PC-3 (cell line): ENCODE measurements around the gene ERICH3. TPM values are rescaled to one million over a fixed set of nuclear protein-coding genes. Genes with fewer than 3 reads are reported as not detected.
A peak's percentile ranks its signal among the peaks of the same experiment; 100 is the strongest.
"Not testable (repeated sequence)": the region's sequence is repeated elsewhere in the genome, so short reads cannot be mapped to it uniquely, and the experiment has no call there.

Source experiments
- ATAC-seq: fragments of 200-7000 bp; cut with Tn5 transposase; 2 replicates; pipeline ENCODE4 v1.9.1; 2020; ENCODE audit warnings: mild to moderate bottlenecking, moderate library complexity
- BruUV-seq: library from RNA; stranded (reverse); fragments of 400-500 nt; replicated peaks from 2 replicates; lab custom pipeline; 2021; lab: Mats Ljungman, UMichigan
- CTCF ChIA-PET: fragments of 300-600 bp; sonication (Branson Sonifier 250); formaldehyde crosslinking; loops from one replicate; lab custom pipeline; 2022; ENCODE audit warnings: antibody characterized with exemption; lab: Charles Lee
- POLR2A ChIA-PET: fragments of 300-600 bp; sonication (Branson Sonifier 250); formaldehyde crosslinking; loops from one replicate; lab custom pipeline; 2022; ENCODE audit warnings: antibody characterized with exemption; ENCODE audit not compliant: unreplicated experiment; lab: Charles Lee
- DNase-seq: peaks from one replicate; pipeline ENCODE4 v3.0.0-alpha.2; 2015
- H2AFZ ChIP-seq: fragments of 300-600 bp; sonication (generic); 2 replicates; pipeline ENCODE4 v1.6.0; 2016; ENCODE audit warnings: antibody characterized with exemption, low read length
- H3F3A ChIP-seq: fragments of 300-600 bp; sonication (generic); one replicate; pipeline ENCODE4 v1.6.0; 2017; ENCODE audit warnings: antibody characterized with exemption, low read length, control low read depth, mild to moderate bottlenecking; ENCODE audit not compliant: unreplicated experiment
- H3K27ac ChIP-seq: fragments of 300-600 bp; sonication (generic); 2 replicates; pipeline ENCODE4 v1.5.1; 2016; ENCODE audit warnings: mild to moderate bottlenecking, low read length
- H3K27me3 ChIP-seq: fragments of 300-600 bp; sonication (generic); 2 replicates; pipeline ENCODE4 v1.6.1; 2016; ENCODE audit warnings: low read length, mixed read lengths
- H3K36me3 ChIP-seq: fragments of 300-600 bp; sonication (generic); 2 replicates; pipeline ENCODE4 v1.6.1; 2016; ENCODE audit warnings: low read depth, mixed run types, low read length, mixed read lengths
- H3K4me1 ChIP-seq: fragments of 300-600 bp; sonication (generic); 2 replicates; pipeline ENCODE4 v1.5.1; 2016; ENCODE audit warnings: low read length; ENCODE audit not compliant: insufficient read depth
- H3K4me2 ChIP-seq: fragments of 300-600 bp; sonication (generic); 2 replicates; pipeline ENCODE4 v1.6.0; 2016; ENCODE audit warnings: low read length
- H3K4me3 ChIP-seq: fragments of 300-600 bp; sonication (generic); 2 replicates; pipeline ENCODE4 v1.5.1; 2016; ENCODE audit warnings: mild to moderate bottlenecking, low read length, mixed read lengths
- H3K79me2 ChIP-seq: fragments of 300-600 bp; sonication (generic); 2 replicates; pipeline ENCODE4 v1.6.1; 2017; ENCODE audit warnings: low read length, mixed read lengths
- H3K9ac ChIP-seq: fragments of 300-600 bp; sonication (generic); 2 replicates; pipeline ENCODE4 v1.6.0; 2016; ENCODE audit warnings: mild to moderate bottlenecking, low read length
- H3K9me2 ChIP-seq: fragments of 300-600 bp; sonication (generic); replicated peaks from 2 replicates; pipeline ENCODE4 v1.6.1; 2016; ENCODE audit warnings: mixed run types, low read length, mixed read lengths
- H3K9me3 ChIP-seq: fragments of 300-600 bp; sonication (generic); 2 replicates; pipeline ENCODE4 v1.6.1; 2016; ENCODE audit warnings: low read length, mixed read lengths
- H4K20me1 ChIP-seq: fragments of 300-600 bp; sonication (generic); 2 replicates; pipeline ENCODE4 v1.6.1; 2016; ENCODE audit warnings: low read length, mixed read lengths
- CTCF ChIP-seq: fragments of 300-600 bp; sonication (generic); conservative IDR thresholded peaks from 2 replicates; pipeline ENCODE4 v1.5.1; 2017; ENCODE audit warnings: antibody characterized with exemption, low read depth, mild to moderate bottlenecking, low read length
- EZH2 ChIP-seq: fragments of 300-600 bp; sonication (generic); IDR thresholded peaks from one replicate; pipeline ENCODE4 v1.6.1; 2017; ENCODE audit warnings: antibody characterized with exemption, mild to moderate bottlenecking, low read length; ENCODE audit not compliant: unreplicated experiment
- EZH2phosphoT487 ChIP-seq: fragments of 300-600 bp; sonication (generic); IDR thresholded peaks from 2 replicates; pipeline ENCODE4 v1.6.1; 2018; ENCODE audit warnings: mild to moderate bottlenecking, antibody characterized with exemption, low read length, borderline replicate concordance
- intact Hi-C: fragments of 100-400 bp; cut with micrococcal nuclease; formaldehyde crosslinking; loops from 2 replicates; pipeline ENCODE4 v1.9.0; 2023
- total RNA-seq: library from RNA; depleted of rRNA; stranded (reverse); fragments of >200 nt; gene quantifications from 2 replicates; pipeline ENCODE4 v1.2.3, GENCODE V29; 2014

Gene ERICH3
- total RNA-seq, 1 experiment from 2014 or later: not detected

- ChIA-PET CTCF (no interaction called here), POLR2A (no interaction called here)
- DNase-seq: no peak
- no peaks in the 10 kb centered on the region for H3K9me2 ChIP-seq
- no peaks in the 10 kb centered on the region for H4K20me1 ChIP-seq
- H3K9me3 ChIP-seq: 0 out of 2 replicates have a peak, but pooled peaks cover 3% of the 10 kb centered on the region
- no peaks in the 10 kb centered on the region for H3K36me3 ChIP-seq
- H3K27ac ChIP-seq: no peak overlapping the region
- H3F3A ChIP-seq: no peaks in the 10 kb centered on the region
- no TSS peak for BruUV-seq
- no peak overlapping the region for H3K9ac ChIP-seq
- H3K4me2 ChIP-seq: no peak overlapping the region
- H3K4me3 ChIP-seq: no peak overlapping the region
- H2AFZ ChIP-seq: 0 out of 2 replicates have a peak overlapping the region, but pooled peaks have one; percentile 37
- H3K27me3 ChIP-seq: no peaks in the 10 kb centered on the region
- intact Hi-C loops: no loop called here
- ATAC-seq: no peak
- H3K79me2 ChIP-seq: no peaks in the 10 kb centered on the region
- H3K4me1 ChIP-seq: no peaks in the 10 kb centered on the region
- TF ChIP-seq EZH2phosphoT487 (no peak), CTCF (no peak), EZH2 (no peak)
Observed at GRCh38 chr1:74674278-74675048, 871 bp upstream of the ERICH3 start.

GRCh38 chr1:74670866-74671265 lies 2.7 kb downstream of the ERICH3 start:
- CTCF ChIA-PET, BruUV-seq, H3K79me2 ChIP-seq, H3K27me3 ChIP-seq, H3K36me3 ChIP-seq, DNase-seq, H3K4me1 ChIP-seq, H3F3A ChIP-seq, H3K9me3 ChIP-seq, H3K9me2 ChIP-seq, H3K4me3 ChIP-seq, intact Hi-C loops, POLR2A ChIA-PET, H4K20me1 ChIP-seq, H3K9ac ChIP-seq, ATAC-seq, H3K27ac ChIP-seq, H2AFZ ChIP-seq, H3K4me2 ChIP-seq: not testable (repeated sequence)

GRCh38 chr1:74654708-74655107 lies 18.9 kb downstream of the ERICH3 start:
- CTCF ChIA-PET: no interaction called here
- Histone ChIP-seq H3K4me2 (no peak overlapping the region), H3K79me2 (no peaks in the 10 kb centered on the region), H2AFZ (no peak overlapping the region), H3K27ac (peak overlapping the region; percentile 96; the same call in 1 of the 2 replicates), H3F3A (no peaks in the 10 kb centered on the region), H3K9ac (no peak overlapping the region), H3K4me3 (no peak overlapping the region), H3K36me3 (no peaks in the 10 kb centered on the region), H3K4me1 (peaks cover 43% of the 10 kb centered on the region), H3K27me3 (no peaks in the 10 kb centered on the region), H4K20me1 (no peaks in the 10 kb centered on the region), H3K9me2 (no peaks in the 10 kb centered on the region), H3K9me3 (no peaks in the 10 kb centered on the region)
- ATAC-seq (no peak), DNase-seq (no peak)
- BruUV-seq: no TSS peak
- TF ChIP-seq CTCF: no peak
- TF ChIP-seq EZH2: no peak
- TF ChIP-seq EZH2phosphoT487: no peak
- POLR2A ChIA-PET: no interaction called here
- intact Hi-C loops: loop anchor here (10.0 kb wide), 1 partner anchor 300 kb away; no protein-coding TSS in a partner anchor
